Activated T-cell treated with anti-CD3 and anti-CD28 coated beads for 24 hours (primary cell): Measurements from ENCODE around the gene MROH8.
"Not testable (repeated sequence)": the region's sequence is repeated elsewhere in the genome, so short reads cannot be mapped to it uniquely, and the experiment has no call there.

ENCODE experiments used
- DNase-seq: peaks from one replicate; pipeline ENCODE4 v3.0.0-alpha.2; 2020; ENCODE audit warnings: low read depth

Gene MROH8

GRCh38 chr20:37090407-37090806, 88.9 kb downstream of the MROH8 start:
- no peak for DNase-seq

- peak; percentile 7 for DNase-seq
Measured at GRCh38 chr20:37081717-37082289, 97.5 kb downstream of the MROH8 start.

GRCh38 chr20:37077009-37077408, 102.3 kb downstream of the MROH8 start:
- no peak for DNase-seq

- DNase-seq, result no peak
Measured at GRCh38 chr20:37075932-37076685, 103.2 kb downstream of the MROH8 start.

- DNase-seq, result no peak
Measured at GRCh38 chr20:37072293-37073196, 106.8 kb downstream of the MROH8 start.

GRCh38 chr20:37071481-37071911, 107.9 kb downstream of the MROH8 start:
- peak; percentile 20 for DNase-seq

- DNase-seq, result not testable (repeated sequence)
Measured at GRCh38 chr20:37069563-37069962, 109.8 kb downstream of the MROH8 start.

- no peak for DNase-seq
Measured at GRCh38 chr20:37066168-37066567, 113.2 kb downstream of the MROH8 start.

GRCh38 chr20:37055276-37055675, 124.1 kb downstream of the MROH8 start:
- no peak for DNase-seq

- no peak for DNase-seq
Measured at GRCh38 chr20:37053230-37053950, 126.0 kb downstream of the MROH8 start.
